ENCODE data around the gene ACAP2. TPM values are rescaled to one million over a fixed set of nuclear protein-coding genes. Genes with fewer than 3 reads are reported as not detected.
A peak's percentile ranks its signal among the peaks of the same experiment; 100 is the strongest.
"Not testable (repeated sequence)": the region's sequence is repeated elsewhere in the genome, so short reads cannot be mapped to it uniquely, and the experiment has no call there.

The ACAP2 gene
- total RNA-seq, 1 donor from 2014 or later = 36.5 TPM

- no peak for DNase-seq (ENCODE audit: low read depth in 2 of 2)
These were observed 48.8 kb downstream of the ACAP2 start for GRCh38 chr3:195394024-195394423.

- no peak for DNase-seq (ENCODE audit: low read depth in 2 of 2)
These were observed 54.4 kb downstream of the ACAP2 start for GRCh38 chr3:195388380-195388779.

GRCh38 chr3:195386739-195387138 is 56.1 kb downstream of the ACAP2 start:
- DNase-seq (ENCODE audit: low read depth in 2 of 2) = no peak

- DNase-seq (ENCODE audit: low read depth in 2 of 2) = peak; percentile 65 to 69
These were observed 57.3 kb downstream of the ACAP2 start for GRCh38 chr3:195385526-195385925.

GRCh38 chr3:195384952-195385351 is 57.9 kb downstream of the ACAP2 start:
- no peak for DNase-seq (ENCODE audit: low read depth in 2 of 2)

- no peak for DNase-seq (ENCODE audit: low read depth in 2 of 2)
These were observed 70.6 kb downstream of the ACAP2 start for GRCh38 chr3:195372220-195372619.

- no peak for DNase-seq (ENCODE audit: low read depth in 2 of 2)
These were observed 76.5 kb downstream of the ACAP2 start for GRCh38 chr3:195366200-195366925.

GRCh38 chr3:195365371-195365770 is 77.4 kb downstream of the ACAP2 start:
- no peak for DNase-seq (ENCODE audit: low read depth in 2 of 2)

- DNase-seq (ENCODE audit: low read depth in 2 of 2) = not testable (repeated sequence)
These were observed 85.0 kb downstream of the ACAP2 start for GRCh38 chr3:195357797-195358196.

- DNase-seq (ENCODE audit: low read depth in 2 of 2) = peak in 1 of 2 donors; percentile 19
These were observed 86.4 kb downstream of the ACAP2 start for GRCh38 chr3:195356151-195357086.

- DNase-seq (ENCODE audit: low read depth in 2 of 2) = not testable (repeated sequence)
These were observed 88.8 kb downstream of the ACAP2 start for GRCh38 chr3:195354009-195354408.

- DNase-seq (ENCODE audit: low read depth in 2 of 2) = no peak
These were observed 89.8 kb downstream of the ACAP2 start for GRCh38 chr3:195352895-195353488.

GRCh38 chr3:195348426-195349115 is 94.2 kb downstream of the ACAP2 start:
- DNase-seq (ENCODE audit: low read depth in 2 of 2) = peak in 1 of 2 donors; percentile 4

- DNase-seq (ENCODE audit: low read depth in 2 of 2) = no peak
These were observed 105.1 kb downstream of the ACAP2 start for GRCh38 chr3:195337747-195338146.

GRCh38 chr3:195334967-195335366 is 107.9 kb downstream of the ACAP2 start:
- no peak for DNase-seq (ENCODE audit: low read depth in 2 of 2)

GRCh38 chr3:195319060-195319459 is 123.8 kb downstream of the ACAP2 start:
- DNase-seq (ENCODE audit: low read depth in 2 of 2) = no peak

- DNase-seq (ENCODE audit: low read depth in 2 of 2) = peak; percentile 46 to 62
These were observed 130.1 kb downstream of the ACAP2 start for GRCh38 chr3:195312714-195313113.

- DNase-seq (ENCODE audit: low read depth in 2 of 2) = no peak
These were observed 135.1 kb downstream of the ACAP2 start for GRCh38 chr3:195307711-195308110.

- DNase-seq (ENCODE audit: low read depth in 2 of 2) = no peak
These were observed 136.5 kb downstream of the ACAP2 start for GRCh38 chr3:195306369-195306768.

GRCh38 chr3:195302431-195302830 is 140.4 kb downstream of the ACAP2 start:
- DNase-seq (ENCODE audit: low read depth in 2 of 2) = no peak

- DNase-seq (ENCODE audit: low read depth in 2 of 2) = no peak
These were observed 145.4 kb downstream of the ACAP2 start for GRCh38 chr3:195297446-195297845.
